GM21447 (cell line): ENCODE results near the gene CHL1.

Source experiments
- ATAC-seq: cut with Tn5 transposase; IDR thresholded peaks from one replicate; pipeline ENCODE4 v1.9.1; 2021; ENCODE audit not compliant: unreplicated experiment

The CHL1 gene, protein sequence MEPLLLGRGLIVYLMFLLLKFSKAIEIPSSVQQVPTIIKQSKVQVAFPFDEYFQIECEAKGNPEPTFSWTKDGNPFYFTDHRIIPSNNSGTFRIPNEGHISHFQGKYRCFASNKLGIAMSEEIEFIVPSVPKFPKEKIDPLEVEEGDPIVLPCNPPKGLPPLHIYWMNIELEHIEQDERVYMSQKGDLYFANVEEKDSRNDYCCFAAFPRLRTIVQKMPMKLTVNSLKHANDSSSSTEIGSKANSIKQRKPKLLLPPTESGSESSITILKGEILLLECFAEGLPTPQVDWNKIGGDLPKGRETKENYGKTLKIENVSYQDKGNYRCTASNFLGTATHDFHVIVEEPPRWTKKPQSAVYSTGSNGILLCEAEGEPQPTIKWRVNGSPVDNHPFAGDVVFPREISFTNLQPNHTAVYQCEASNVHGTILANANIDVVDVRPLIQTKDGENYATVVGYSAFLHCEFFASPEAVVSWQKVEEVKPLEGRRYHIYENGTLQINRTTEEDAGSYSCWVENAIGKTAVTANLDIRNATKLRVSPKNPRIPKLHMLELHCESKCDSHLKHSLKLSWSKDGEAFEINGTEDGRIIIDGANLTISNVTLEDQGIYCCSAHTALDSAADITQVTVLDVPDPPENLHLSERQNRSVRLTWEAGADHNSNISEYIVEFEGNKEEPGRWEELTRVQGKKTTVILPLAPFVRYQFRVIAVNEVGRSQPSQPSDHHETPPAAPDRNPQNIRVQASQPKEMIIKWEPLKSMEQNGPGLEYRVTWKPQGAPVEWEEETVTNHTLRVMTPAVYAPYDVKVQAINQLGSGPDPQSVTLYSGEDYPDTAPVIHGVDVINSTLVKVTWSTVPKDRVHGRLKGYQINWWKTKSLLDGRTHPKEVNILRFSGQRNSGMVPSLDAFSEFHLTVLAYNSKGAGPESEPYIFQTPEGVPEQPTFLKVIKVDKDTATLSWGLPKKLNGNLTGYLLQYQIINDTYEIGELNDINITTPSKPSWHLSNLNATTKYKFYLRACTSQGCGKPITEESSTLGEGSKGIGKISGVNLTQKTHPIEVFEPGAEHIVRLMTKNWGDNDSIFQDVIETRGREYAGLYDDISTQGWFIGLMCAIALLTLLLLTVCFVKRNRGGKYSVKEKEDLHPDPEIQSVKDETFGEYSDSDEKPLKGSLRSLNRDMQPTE (N-terminal part only)

DNA sequence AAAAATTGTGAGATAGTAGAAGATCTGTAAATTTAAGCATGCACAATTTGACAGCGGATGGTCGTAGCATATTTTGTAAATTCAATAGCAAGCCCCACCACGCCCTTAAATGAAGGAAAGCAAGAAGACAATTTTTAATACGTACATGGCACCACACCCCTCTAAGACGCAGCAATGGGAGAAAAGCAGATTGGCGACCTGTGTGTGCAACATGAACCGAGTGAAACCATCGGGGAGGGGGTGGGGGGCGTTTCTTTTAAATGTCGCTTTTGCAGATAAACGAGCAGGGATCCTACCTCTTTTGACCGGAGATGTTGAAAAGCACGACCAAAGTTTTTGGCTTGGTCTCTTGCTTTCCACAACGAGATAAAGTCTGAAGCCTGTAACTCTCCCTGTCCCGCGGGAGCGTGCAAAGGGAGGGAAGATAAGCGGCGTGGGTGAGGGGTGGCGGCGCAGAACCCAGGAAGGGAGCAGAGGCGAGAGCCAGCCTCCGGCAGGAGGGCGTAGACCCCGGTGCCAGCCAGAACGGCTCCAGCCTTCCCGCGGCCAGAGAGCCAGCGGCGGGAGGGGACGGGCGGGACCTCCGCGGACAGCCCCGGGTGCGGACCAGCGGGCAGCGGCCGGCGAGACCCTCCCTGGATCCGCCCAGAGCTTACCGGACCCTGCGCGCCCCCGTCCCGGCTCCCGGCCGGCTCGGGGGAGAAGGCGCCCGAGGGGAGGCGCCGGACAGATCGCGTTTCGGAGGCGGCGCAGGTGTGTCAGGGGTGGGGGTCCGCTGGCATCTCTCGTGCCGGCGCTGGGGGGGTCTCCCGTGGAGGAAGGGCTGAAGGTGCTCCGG is at the start of gene CHL1:
TSS of gene CHL1 (plus strand) at position 453 of the 838 bp plus-strand sequence. CDS start 123,014 bp downstream, outside the sequence.
- no peak for ATAC-seq

DNA sequence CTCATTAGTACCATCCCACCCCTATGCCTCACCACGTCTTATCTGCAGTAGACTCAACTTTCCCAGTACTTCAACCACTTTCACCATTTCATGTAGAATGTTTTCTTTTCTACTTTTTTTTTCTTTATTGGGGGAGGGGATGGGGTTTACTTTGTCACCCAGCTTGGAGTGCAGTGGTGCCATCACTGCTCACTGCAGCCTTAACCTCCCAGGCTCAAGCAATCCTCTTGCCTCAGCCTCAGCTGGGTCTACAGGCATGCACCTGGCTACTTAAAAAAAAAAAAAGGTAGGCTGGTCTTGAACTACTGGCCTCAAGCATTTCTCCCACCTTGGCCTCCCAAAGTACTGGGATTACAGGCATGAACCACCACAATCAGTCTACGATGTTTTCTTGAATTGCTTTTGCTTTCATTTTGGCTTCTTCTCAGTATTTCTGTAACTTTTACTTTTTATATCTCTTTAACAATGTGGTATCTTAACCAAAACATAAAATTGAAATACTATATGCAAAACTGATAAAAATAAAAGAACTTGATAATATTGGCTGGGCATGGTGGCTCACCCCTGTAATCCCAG is 44.9 kb upstream of the CHL1 start:
- no peak for ATAC-seq

DNA sequence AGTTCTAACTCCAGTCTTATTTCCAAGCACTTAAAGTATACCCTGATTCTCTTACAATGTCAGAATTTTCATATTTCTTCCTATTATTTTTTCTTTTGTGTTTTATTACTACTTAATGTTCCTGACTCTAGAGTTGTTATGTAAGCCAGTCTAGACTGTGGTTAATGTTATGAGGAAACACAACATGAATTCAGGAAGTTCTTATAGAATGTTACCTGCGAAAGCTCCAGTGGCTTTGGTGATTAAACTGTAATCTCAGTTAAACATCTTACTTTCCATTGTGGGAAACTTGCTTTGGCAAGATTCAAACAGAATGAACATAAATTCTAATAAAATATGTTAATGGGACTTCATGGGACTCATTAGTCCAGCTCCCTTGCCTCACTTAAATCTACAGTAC is 36.6 kb upstream of the CHL1 start:
- ATAC-seq = no peak

DNA sequence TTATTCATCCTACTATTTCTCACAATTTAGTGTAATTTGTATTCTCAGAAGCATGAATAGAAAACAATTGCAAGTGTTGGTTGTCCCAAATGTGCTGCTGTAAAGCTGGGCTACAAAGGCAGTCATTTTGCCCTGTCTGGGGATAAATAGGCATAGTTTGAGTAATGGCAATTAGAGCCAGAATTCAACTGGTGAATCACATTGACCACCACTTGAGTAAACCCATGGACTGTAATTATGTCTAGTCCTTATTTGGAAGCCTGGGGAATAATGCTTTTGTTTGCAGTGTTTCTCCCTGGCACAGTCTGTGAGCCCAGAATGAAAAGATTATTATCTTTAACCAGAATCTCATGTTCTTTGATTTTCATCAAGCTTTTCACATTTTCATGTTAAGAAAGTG is 30.5 kb upstream of the CHL1 start:
- no peak for ATAC-seq

DNA sequence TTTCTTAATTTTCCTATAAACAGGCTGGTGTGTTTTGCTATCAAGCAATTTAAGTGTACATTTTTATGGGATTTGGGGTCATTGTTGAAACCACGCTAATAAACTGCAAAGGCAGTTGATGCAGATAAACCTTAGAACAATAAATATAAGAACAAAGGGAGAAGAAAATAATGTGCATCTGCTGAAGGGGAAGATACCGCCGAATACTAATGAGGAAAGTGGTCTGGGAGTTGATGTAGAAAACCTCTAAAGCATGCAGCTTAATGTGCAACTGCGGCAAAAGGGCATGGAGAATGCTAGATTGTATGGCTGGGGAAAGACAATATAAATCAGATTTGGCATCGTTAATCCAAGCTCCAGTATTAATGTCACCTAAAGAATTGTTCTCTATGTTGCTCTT is 29.8 kb upstream of the CHL1 start:
- ATAC-seq = no peak

DNA sequence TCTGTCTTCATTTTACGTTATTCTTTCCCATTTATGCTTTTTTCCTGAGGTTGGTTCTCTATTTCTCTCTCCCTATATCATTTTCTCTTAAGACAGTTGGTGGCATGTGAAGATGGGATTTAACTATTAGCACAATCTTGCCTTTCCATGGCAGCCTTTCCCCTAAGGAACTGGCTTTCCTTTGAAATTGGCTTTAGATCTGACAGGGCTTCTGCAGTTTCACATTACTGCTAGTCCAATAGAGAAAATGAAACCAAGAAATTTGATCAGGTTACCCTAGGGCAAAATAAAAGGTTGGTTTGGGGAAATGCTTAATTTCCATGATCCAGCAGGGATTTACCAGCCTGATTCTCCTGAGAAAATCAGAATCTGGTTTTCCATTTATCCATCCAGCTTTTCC is 22.7 kb upstream of the CHL1 start:
- ATAC-seq = peak; percentile 92

DNA sequence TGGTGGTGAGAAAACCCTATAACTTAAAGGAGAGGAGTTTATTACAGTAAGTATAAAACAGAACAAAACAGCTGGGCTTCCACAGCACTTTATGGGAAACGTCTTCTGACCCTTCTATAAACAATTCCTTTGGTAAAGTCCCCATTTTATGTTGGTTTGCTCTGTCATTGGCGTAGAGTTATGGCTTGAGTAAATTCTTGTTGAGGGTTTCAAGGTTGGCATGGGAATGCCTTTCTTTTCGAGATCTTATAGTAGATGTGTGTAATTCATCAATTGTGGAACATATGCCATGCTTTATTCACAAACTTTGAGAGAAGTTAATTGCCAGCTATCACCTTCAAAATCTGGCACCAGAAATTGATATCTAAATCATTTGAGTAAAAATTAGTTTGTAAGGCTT is 11.6 kb upstream of the CHL1 start:
- ATAC-seq = no peak

DNA sequence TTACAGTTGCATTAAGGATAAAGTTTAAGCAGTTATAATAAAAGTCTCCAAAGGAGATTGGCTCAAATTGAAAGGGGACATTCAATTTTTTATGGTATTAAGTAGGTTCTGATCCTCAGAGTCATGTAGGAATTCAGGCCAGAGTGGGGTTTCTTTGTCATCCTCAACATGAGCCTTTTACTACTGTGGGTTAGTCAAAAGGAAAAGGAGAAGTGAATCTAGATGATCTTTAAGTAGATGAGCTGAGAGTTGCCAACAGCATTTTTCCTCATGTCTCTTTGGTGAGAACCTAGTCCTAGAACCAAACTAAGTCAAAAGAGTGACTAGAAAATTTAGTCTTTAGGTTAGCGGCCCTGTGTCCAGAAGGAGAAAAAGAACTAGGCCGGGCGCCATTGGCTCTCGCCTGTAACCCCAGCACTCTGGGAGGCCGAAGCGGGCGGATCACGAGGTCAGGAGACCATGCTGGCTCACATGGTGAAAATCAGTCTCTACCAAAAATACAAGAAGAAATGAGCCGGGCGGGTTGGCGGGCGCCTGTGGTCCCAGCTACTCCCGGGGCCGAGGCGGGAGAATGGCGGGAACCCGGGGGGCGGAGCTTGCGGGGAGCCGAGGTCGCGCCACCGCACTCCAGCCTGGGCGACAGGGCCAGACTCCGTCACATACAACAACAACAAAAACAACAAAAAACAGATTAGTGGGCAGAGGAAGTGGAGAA is 4.2 kb upstream of the CHL1 start:
- ATAC-seq = peak; percentile 62

DNA sequence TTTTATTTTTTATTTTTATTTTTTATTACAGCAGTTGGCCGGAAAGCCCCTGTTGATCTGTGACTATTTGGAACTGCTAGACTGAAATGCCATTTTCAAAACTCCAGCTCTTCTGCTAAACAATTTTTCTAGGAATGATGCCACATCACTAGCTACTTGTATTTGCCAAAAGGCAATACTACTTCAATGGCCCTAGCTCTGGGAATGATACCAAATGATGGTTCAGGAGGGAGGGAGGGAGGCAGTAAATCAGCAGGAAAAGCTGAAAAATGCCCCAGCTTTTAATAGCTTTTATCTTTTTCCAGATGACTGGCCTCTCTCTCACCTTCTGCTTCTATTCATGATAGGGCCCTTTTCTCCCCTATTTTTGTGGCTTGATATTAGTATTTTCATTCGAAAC is 2.6 kb upstream of the CHL1 start:
- no peak for ATAC-seq

DNA sequence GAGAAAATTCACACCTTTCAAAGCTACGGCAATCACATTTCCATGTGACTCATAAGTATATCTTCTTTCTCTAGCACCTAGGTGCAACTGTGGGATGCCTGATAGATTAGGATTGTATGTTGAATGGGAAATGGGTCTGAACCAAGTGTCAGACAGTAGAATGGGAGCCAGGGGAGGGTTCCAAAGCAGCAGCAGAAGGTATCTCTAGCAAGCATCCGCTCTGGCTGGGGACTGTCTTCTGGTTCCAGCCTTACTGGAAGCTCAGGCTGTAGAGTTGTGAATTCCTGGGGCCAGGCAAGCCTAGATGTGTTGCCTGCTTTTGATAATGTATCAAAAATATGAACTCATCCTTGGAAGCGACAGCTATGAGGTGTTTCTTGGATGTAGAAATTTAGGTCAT is 2.1 kb upstream of the CHL1 start:
- no peak for ATAC-seq

DNA sequence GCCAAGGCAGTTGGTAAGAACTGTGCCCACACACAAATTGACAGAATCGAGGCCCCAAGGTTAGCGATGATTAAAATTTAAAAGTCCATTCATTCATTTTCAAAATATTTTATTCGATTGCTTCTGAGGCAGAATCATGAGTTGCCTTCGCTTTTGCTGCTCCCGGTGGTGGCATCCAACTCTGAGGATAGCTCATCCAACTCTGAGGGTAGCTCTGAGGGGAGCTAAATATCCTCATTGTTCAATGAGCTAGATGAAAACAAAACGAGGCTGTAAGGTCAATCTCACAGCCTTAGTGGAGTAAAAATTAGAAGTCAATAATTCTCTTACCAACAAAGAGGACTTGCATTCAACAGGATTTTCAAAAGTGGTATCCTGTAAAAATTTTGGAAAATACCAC is 897 bp upstream of the CHL1 start:
- no peak for ATAC-seq

DNA sequence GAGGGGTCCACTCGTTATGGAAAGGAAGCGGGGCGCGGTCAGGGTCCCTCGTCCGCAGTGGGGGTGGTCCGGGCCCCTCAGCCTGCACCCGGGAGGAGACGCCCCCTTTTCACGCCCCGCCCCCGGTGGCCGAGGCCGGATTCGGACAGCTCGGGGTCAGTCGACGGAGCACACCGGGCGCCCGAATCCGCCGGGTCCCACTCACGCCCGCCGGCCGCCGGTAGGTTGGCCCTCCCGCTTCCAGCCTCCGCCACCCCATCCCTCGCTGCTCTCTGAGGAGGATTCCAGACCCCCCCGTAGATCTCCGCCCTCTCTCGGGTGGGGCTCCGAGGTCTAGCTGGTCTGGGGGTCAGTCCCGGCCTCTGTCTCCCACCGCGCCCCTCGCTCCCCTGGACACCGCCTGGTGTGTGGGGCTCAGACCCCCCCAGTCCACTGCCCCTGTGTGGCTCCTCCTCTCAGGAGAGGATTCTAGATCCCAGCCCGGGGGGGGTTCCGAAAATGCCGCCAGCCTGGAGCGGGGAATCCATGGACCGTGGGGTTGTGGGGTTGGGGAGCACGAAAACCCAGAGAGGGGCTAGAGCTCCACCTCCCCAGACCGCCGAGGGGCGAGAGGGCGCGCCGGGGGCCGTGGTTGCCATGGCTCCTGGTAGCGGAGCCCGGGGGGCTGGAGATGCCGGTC is 725 bp downstream of the CHL1 start:
- no peak for ATAC-seq

DNA sequence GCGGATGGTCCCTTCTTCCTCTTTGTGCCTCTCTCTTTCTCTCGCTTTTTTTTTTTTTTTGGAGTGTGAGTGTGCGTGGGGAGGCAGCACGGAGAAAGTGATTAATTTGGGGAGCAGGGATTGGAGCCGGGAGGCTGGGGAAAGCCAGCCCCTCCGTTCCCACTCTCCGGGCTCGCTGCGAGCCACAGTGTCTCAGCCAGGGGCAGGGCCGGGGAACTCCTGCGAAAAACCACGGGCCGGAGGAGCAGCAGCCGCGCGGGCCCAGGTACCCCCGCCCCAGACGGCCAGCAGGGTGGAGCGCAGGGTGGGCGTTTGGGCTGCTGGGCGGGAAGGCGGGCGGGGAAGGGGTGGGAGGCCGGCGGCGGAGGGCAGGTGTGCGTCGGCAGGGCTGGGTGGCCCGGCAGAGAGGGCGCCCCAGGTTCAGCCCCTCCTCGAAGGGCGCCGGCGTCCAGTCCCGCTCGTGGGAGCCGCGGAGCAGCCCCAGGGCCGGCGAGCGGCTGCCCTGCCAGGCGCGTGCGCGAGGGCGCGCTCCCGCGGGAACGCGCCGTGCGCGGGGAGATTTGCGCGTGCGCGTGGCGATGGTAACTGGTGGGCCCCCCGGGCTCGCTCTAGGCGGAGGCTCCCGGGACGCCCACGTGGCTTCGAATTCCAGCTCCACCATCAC is 1.4 kb downstream of the CHL1 start:
- no peak for ATAC-seq

DNA sequence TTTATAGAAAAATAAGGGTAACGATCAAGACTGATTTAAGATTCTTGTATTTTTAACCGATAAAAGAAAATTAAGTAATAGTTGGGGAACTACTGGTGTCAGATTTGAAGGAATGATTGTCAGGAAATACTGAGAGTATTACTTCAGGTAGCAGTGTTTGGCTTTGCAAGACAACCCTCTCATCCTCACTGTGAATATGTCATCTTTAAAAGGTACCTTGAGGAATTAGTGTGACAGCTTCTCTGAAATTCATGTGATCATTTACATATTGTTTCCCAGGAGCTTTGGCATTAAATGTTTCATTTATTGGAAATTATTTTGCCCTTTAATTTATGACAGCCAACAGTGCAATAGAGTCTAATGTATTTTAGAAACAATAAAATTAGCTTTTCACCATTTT is 3.3 kb downstream of the CHL1 start:
- ATAC-seq = no peak

DNA sequence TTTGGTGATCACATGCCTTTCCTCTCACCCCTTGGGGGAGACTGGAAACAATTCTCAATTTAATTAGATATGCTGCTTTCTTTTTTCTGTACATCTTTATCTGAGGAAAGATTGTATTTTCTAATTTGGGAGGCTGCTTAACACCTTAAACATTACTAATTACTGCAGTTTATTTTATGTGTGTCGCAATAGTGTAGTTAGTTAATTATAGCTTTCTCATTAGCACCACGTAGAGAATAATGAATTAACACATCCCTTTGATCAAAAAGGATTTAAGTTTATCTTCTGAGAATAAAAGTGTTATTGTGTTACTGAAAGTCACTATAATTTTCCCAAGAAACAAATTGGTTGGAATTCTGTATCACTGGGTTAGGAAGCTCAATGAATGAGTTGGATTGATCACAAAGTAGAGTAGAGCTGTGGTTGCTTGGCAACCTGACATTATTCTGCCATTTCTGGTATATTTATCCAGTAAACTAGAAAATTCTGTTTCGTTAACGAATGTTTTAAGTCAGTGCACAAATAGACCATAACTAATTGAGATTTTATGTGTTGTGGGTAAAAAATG is 4.3 kb downstream of the CHL1 start:
- ATAC-seq = no peak

DNA sequence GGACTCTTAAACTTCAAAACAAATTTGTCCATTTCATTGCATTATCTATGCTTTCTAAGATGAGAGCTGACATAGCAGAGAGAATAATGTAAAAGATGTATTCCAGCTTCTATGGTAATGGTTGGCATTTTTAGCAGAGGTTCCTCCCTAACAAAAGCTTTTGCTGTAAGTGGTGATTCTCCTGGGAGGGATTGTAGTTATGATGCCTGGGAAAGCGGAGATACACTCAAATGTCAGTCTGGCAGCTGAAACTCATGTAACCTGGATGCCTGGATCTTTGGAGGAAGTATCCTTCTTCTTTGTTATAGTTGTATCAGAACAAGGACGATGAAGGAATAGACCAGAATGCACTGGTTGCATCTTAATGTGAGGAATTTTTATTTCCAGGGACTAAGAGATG is 7.5 kb downstream of the CHL1 start:
- no peak for ATAC-seq

DNA sequence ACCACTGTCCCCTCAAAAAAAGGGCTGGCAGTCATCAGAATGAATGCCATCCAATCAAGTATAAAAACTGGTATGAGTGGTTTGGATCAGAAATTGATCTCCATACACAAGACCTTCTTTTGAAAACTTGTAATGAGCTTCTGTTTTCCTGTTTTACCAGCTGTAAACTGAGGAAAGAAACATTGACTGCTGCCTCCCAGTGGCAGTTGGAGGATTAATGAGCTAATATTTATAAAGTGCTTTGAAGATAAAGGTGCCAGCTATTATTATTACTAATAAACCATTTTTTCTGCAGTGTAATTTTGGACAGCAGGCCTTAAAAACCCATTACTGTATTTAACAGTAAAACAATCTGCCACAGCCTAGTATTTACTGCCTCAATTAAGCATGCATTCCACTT is 11.4 kb downstream of the CHL1 start:
- ATAC-seq = no peak

DNA sequence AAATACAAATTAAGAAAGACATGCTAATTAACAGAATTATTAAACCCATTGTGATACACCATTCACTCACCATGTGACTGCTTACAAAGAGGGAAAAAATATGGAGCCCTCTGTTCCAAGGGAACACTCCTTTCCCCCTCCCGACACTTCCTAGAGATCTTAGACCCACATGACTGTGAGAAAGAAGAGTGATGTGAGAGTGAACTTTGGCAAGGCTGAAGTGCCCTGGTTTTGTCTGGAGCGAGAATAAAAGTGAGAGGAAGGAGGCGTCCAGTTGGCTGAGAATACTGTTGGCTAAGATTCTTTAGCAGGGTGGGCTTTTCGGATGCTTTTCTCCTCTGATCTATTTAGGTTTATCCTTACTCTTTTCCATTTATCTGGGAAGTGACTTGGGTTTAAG is 14.1 kb downstream of the CHL1 start:
- no peak for ATAC-seq
